ENCODE measurements around the gene LONRF3. TPM values are rescaled to one million over a fixed set of nuclear protein-coding genes. Genes with fewer than 3 reads are reported as not detected.

LONRF3 gene
- total RNA-seq, 2 donors from 2014 or later, result 3.6 to 8.8 TPM

- TF ChIP-seq CTCF (IDR thresholded peaks at IDR 0.05), result no peak
- Histone ChIP-seq H3K4me3 (no peak overlapping the region), H3K36me3 (no peaks in the 10 kb centered on the region), H3K27ac (no peak overlapping the region), H3K4me1 (peaks cover 0 to under 1% of the 10 kb centered on the region in 2 donors), H3K9me3 (no peaks in the 10 kb centered on the region), H3K27me3 (no peaks in the 10 kb centered on the region)
- no peak for DNase-seq (ENCODE audit: low spot score)
Observed at GRCh38 chrX:118968031-118968430, 6.4 kb upstream of the LONRF3 start.

- Histone ChIP-seq H3K27ac (no peak overlapping the region), H3K9me3 (no peaks in the 10 kb centered on the region), H3K4me3 (no peak overlapping the region), H3K4me1 (peaks cover 0 to 13% of the 10 kb centered on the region in 2 donors), H3K27me3 (no peaks in the 10 kb centered on the region), H3K36me3 (no peaks in the 10 kb centered on the region)
- no peak for TF ChIP-seq CTCF (IDR thresholded peaks at IDR 0.05)
- no peak for DNase-seq (ENCODE audit: low spot score)
Observed at GRCh38 chrX:118971552-118971951, 2.9 kb upstream of the LONRF3 start.

DNA sequence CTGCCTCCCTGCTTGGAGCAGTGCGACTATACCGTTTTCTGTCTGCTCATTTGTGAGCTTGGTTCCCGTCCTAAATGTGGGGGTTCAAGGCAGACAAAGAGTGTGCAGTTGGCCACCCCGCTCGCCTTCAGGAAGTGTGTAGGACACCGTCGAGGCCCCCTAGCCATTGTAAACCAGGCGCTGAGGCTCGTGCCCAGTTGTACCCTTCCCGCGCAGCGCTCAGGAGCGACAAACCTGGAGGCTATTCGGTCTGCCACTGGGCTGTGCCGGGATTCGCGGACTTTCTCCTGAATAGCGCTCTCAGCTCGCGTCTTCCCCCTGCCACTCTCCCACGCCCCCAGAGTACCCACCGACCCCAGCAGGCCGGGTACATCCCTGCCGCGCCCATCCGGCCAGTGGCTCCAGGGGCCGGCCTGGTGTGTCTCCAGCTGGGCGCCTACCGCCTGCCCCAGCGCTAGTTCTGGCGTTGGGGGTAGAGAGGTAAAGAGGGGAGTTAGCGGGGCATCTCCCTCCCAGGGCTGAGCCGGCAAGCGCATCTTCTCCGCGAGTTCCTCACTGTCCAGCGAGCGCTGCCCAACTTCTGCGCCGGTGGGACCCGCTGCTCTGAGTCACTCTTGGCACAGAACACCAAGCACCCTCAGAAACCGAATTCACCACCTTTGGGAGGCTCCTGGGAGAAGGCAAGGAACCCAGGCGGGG, 880 bp upstream of the LONRF3 start:
- peaks cover 0 to 19% of the 10 kb centered on the region in 2 donors for H3K4me1 ChIP-seq
- peak overlapping the region; percentile 62 to 65 for H3K4me3 ChIP-seq
- H3K27me3 ChIP-seq, result no peaks in the 10 kb centered on the region
- no peaks in the 10 kb centered on the region for H3K36me3 ChIP-seq
- TF ChIP-seq CTCF (IDR thresholded peaks at IDR 0.05), result no peak
- peak overlapping the region; percentile 77 to 89 for H3K27ac ChIP-seq
- no peak for DNase-seq (ENCODE audit: low spot score)
- no peaks in the 10 kb centered on the region for H3K9me3 ChIP-seq

DNA sequence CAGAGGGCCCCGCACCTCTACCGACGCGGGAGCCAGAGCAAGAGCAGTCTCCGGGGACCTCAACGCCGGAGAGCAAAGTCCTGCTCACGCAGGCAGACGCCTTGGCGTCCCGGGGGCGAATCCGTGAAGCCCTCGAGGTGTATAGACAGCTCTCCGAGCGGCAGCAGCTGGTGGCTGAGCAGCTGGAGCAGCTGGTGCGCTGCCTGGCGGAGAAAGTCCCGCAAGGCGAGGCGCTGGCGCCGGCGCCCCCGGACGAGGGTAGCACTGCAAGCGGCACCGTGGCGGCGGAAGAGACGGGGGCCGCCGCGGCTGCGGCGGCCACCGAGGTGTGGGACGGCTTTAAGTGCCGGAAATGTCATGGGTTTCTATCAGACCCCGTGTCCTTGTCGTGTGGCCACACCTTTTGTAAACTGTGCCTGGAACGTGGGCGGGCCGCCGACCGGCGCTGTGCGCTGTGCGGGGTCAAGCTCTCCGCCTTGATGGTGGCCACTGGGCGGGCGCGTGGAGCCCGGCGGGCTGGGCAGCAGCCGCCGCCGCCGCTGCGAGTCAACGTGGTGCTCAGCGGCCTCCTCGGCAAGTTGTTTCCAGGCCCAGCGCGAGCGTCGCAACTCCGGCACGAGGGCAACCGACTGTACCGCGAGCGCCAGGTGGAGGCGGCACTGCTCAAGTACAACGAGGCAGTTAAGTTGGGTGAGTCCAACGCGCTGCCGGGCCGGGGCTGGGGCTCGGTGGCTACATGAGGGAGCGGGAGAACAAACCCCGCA, 672 bp downstream of the LONRF3 start:
- Histone ChIP-seq H3K27ac (peak overlapping the region; percentile 77 to 89), H3K9me3 (no peaks in the 10 kb centered on the region), H3K27me3 (no peaks in the 10 kb centered on the region), H3K36me3 (no peaks in the 10 kb centered on the region), H3K4me3 (peak overlapping the region; percentile 62 to 65), H3K4me1 (peaks cover 0 to 19% of the 10 kb centered on the region in 2 donors)
- DNase-seq (ENCODE audit: low spot score), result no peak
- no peak for TF ChIP-seq CTCF (IDR thresholded peaks at IDR 0.05)

DNA sequence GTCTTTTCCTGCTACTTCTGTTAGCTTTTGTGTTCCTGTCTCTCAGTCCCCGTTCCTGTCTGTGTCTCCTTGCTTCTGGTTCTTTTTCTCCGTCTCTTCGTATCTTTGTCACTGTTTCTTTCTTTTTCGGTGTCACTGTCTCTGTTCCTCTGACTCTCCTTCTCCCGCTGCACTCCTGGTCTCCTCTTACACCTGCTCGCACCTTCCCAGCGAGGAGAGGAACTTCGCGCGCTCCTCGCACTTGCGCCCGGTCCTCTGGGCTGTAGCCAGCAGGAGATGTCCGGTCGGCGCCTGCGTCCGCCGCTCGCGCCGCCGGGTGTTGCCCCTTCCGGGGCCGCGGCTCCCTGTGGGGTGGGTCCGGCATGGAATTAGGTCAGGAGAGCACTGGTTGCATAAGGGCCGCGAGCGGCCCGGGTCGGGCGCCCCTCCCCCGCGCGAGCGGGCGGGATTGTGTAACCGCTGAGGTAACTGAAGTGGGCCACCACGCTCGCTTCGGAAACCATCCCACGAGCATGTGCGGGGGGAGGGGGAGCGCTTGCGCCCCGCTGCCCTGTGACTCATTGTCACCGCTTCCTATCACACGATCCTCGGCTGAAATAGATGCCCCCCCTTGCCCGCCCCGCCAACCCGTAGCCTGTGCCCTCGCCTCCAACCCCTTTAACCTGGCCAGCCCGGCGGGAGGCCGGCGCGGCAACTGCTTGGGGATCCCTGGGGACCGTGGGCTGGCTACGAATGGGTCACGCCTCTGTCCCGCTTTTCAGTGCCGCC, 1.6 kb downstream of the LONRF3 start:
- Histone ChIP-seq H3K36me3 (no peaks in the 10 kb centered on the region), H3K4me1 (peaks cover 0 to 19% of the 10 kb centered on the region in 2 donors), H3K27ac (peak overlapping the region; percentile 77 to 89), H3K9me3 (no peaks in the 10 kb centered on the region), H3K27me3 (no peaks in the 10 kb centered on the region), H3K4me3 (peak overlapping the region; percentile 62 to 65)
- no peak for TF ChIP-seq CTCF (IDR thresholded peaks at IDR 0.05)
- DNase-seq (ENCODE audit: low spot score), result peak; percentile 90
